GM18951 (cell line): ENCODE measurements around the gene VAV2.

Experiments used
- POLR2A ChIP-seq: IDR thresholded peaks from 4 replicates; pipeline ENCODE4 v1.6.1; 2011; ENCODE audit warnings: mild to moderate bottlenecking; ENCODE audit not compliant: insufficient read length, insufficient read depth; ENCODE audit errors: extremely low read depth
- in situ Hi-C: fragments of 300-500 bp; cut with MboI; formaldehyde crosslinking; loops from one replicate; pipeline ENCODE4 v1.12.0; 2022; ENCODE audit warnings: low sequenced_read_pairs, mixed read lengths, inconsistent platforms; ENCODE audit not compliant: unreplicated experiment

The VAV2 gene

DNA sequence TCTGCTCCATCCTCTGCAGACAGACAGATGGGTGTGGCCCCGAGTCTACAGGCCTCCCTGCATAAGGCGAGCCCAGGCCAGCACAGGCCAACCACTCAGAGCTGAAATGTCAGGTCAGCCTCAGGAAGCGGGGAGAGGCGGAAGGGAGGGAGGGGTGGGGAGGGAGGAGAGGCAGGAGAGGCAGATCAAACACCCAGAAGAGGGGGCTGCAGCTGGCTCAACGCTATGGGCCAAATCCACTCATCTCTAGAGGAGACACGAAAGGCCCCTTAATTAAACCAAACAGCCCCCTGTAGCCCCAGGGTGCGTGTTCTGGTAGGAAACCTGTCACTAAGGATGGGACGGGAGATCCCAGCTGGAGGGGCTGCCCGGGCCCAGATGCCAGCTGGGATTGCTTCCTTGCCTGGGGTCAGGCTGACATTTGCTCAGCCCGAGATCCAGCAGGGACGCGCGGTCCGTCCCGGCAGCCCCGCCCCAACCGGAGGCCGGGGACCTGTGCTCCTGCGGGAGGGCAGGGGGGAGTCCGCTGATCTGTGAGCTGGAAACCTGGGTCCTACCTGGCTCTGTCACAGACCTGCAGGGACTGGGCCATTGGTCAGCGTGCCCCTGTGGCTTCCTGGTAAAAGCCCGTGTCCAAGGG is 156.7 kb downstream of the VAV2 start:
- in situ Hi-C loops: no loop called here
- no peak for TF ChIP-seq POLR2A

- in situ Hi-C loops: no loop called here
- TF ChIP-seq POLR2A: no peak
Measured at GRCh38 chr9:133834080-133834976, 157.8 kb downstream of the VAV2 start.

GRCh38 chr9:133833388-133834025 is 158.6 kb downstream of the VAV2 start:
- in situ Hi-C loops: no loop called here
- no peak for TF ChIP-seq POLR2A

DNA sequence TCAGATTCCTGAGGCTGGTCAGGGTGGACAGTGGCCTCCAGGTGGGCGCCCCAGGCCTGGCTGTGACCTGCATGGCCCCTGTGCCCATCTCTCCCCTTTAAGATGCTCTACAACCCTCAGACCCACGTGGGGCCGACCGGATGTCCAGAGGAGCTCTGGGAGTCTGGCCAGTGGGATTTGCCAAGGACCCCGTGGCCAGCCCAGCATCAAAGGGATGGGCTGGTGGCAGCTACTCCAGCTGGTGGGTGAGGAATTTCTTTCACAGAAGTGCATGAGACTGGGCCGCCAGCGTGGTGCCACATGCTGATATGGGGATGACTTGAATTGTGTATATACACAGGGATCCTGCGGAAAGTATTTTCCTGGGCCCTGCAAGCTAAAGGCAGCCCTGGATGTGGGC is 159.2 kb downstream of the VAV2 start:
- in situ Hi-C loops: no loop called here
- TF ChIP-seq POLR2A: no peak

GRCh38 chr9:133830711-133831110 is 161.4 kb downstream of the VAV2 start:
- in situ Hi-C loops: no loop called here
- no peak for TF ChIP-seq POLR2A

GRCh38 chr9:133830310-133830709 is 161.8 kb downstream of the VAV2 start:
- TF ChIP-seq POLR2A: no peak
- in situ Hi-C loops: no loop called here

DNA sequence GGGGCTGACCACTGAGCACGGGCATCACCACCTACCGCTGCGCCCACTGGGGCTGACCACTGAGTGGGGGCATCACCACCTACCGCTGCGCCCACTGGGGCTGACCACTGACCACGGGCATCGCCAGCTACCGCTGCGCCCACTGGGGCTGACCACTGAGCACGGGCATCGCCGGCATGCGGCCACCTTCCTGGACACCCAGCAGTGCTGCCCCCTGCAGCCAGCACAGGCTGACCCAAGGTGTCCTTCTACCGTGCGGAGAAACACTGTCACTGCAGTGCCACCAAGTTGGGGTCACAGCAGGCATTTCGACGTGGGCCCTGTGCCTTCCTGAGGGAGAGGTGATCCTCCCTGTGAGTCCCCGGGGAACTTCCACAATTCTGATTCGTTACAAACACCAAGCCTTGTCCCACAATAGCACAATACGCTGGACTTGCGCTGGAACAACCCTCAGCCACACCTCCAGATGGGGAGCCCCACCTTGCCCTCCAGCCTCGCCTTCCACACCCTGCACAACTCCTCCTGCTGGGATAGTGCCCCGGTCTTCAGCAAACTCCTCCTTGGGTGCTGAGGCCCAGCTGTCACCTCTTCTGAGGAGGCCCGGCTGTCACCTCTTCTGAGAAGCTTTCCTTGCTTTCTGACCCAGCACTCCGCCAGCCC is 163.7 kb downstream of the VAV2 start:
- no peak for TF ChIP-seq POLR2A
- in situ Hi-C loops: no loop called here

- no peak for TF ChIP-seq POLR2A
- in situ Hi-C loops: no loop called here
Measured at GRCh38 chr9:133826289-133827085, 165.6 kb downstream of the VAV2 start.

DNA sequence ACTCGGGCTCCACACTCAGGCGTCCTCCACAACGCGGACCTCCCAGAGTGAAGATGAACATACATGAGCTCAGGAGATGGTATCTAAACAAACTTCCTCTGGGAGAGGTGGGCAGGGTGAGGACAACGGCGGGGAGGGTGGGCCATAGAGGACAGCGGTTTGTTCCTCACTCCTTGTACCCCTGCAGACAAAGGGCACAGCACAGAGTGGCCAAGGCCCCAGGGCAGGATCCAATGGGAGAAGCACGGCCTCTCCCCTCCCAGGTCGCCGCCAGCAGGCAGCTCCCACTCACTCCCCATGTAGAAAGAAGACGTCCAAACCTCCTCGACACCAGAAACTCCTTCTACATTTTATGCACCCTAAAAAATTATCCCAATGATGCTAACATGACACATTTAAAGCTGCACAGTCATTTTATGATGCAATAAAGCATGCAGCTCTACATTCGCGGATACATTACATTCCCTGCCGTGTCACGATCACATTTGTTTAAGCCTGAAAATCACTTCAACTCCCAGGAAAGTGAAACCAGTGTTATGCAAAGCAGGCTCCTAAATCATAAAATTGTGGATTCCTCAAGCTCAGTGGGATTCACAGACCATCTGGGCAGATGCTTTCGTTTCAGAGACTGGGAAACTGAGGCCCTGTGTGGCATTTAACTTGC is 166.4 kb downstream of the VAV2 start:
- in situ Hi-C loops: no loop called here
- TF ChIP-seq POLR2A: no peak

DNA sequence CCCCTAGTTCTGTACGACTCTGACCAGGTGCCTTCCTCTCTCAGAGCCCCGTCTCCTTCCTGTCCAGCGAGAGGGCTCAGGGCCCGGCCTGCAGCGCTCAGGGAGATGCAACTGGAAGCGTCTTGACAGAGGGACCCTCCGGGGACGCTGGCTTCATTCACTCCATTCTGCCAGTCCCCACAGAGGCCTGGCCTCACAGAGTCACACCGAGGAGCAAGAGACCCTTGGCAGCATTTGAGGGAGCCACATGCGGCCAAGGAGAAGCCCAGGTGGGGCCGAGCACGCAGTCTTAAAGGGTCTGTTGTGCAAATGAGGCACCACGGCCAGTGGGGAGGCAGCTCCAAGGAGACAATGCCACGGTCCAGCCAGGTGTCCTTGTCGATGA is 167.3 kb downstream of the VAV2 start:
- in situ Hi-C loops: no loop called here
- no peak for TF ChIP-seq POLR2A

GRCh38 chr9:133824106-133824801 is 167.9 kb downstream of the VAV2 start:
- in situ Hi-C loops: no loop called here
- no peak for TF ChIP-seq POLR2A

GRCh38 chr9:133823189-133824105 is 168.7 kb downstream of the VAV2 start:
- in situ Hi-C loops: no loop called here
- no peak for TF ChIP-seq POLR2A
